VCaP (cell line): ENCODE data around the gene KCP.

Source experiments
- H3K27ac ChIP-seq: fragments of 450-650 bp; 2 replicates; pipeline ENCODE4 v1.5.1; 2017
- TF ChIP-seq, protein P1 (sequence below): fragments of 450-650 bp; conservative IDR thresholded peaks from 2 replicates; pipeline ENCODE4 v1.5.1; 2017; ENCODE audit warnings: mild to moderate bottlenecking, moderate library complexity

KCP gene

DNA sequence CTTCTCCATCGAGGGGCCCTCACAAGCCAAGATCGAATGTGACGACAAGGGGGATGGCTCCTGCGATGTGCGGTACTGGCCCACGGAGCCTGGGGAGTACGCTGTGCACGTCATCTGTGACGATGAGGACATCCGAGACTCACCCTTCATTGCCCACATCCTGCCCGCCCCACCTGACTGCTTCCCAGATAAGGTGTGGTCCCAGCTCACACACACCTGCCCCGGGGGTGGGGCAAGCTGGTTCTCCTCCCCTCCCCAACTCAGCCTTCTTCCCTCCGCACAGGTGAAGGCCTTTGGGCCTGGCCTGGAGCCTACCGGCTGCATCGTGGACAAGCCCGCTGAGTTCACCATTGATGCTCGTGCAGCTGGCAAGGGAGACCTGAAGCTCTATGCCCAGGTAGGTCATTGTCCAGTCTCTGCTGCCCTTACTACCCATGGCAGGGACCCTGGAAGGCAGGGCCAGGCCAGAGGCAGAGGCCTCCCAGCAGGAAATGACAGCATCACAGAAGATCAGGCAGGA, 69.3 kb downstream of the KCP start:
- no peak overlapping the region for H3K27ac ChIP-seq
- TF ChIP-seq, protein P1, sequence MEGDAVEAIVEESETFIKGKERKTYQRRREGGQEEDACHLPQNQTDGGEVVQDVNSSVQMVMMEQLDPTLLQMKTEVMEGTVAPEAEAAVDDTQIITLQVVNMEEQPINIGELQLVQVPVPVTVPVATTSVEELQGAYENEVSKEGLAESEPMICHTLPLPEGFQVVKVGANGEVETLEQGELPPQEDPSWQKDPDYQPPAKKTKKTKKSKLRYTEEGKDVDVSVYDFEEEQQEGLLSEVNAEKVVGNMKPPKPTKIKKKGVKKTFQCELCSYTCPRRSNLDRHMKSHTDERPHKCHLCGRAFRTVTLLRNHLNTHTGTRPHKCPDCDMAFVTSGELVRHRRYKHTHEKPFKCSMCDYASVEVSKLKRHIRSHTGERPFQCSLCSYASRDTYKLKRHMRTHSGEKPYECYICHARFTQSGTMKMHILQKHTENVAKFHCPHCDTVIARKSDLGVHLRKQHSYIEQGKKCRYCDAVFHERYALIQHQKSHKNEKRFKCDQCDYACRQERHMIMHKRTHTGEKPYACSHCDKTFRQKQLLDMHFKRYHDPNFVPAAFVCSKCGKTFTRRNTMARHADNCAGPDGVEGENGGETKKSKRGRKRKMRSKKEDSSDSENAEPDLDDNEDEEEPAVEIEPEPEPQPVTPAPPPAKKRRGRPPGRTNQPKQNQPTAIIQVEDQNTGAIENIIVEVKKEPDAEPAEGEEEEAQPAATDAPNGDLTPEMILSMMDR, result no peak

DNA sequence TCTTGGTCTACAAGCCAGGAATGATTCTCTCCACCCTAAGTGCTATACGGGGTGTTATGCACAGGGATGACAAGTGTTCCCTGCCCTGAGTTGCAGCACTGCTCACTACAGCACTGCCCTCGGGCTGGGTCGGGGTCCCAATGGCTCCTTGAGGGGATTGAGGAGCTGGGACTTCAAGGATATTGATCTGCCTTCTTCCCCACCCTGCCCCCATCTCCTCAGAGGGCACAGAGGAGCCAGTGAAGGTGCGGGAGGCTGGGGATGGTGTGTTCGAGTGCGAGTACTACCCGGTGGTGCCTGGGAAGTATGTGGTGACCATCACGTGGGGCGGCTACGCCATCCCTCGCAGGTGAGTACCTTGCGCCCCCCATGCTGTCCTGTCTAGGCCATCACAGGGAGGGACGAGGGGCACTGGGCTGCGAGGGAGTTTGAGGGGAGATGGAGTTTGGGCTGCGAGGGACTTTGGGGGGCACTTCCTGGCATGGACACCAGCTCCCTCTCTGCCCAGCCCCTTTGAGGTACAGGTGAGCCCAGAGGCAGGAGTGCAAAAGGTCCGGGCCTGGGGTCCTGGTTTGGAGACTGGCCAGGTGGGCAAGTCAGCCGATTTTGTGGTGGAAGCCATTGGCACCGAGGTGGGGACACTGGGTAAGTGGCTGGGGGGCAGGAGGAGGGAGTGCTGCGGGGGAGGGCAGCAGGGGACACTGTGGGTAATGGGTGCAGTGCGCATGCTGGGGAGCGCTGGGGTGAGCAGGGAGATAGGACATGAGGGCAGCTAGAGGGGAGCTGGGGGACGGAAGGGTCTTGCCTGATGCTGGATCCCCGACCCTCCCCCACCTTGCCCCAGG, 70.0 kb downstream of the KCP start:
- TF ChIP-seq, protein P1, result no peak
- no peak overlapping the region for H3K27ac ChIP-seq

DNA sequence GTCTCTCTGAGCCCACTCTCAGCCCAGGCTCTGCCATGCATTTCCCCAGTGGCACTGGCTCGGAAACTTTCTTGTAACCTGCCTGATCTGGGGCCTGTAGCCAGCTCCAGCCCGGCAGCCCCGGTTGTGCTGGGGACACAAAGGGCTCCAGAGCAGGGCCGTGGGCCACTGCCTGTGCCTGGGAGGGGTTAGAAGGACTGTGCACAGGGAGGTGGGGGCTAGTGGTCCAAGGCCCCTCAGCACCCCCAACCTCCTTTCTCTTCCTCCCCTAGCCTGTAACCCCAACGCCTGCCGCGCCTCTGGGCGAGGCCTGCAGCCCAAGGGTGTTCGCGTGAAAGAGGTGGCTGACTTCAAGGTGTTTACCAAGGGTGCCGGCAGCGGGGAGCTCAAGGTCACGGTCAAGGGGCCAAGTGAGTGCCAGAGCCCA, 70.7 kb downstream of the KCP start:
- H3K27ac ChIP-seq, result no peak overlapping the region
- TF ChIP-seq, protein P1, result no peak

DNA sequence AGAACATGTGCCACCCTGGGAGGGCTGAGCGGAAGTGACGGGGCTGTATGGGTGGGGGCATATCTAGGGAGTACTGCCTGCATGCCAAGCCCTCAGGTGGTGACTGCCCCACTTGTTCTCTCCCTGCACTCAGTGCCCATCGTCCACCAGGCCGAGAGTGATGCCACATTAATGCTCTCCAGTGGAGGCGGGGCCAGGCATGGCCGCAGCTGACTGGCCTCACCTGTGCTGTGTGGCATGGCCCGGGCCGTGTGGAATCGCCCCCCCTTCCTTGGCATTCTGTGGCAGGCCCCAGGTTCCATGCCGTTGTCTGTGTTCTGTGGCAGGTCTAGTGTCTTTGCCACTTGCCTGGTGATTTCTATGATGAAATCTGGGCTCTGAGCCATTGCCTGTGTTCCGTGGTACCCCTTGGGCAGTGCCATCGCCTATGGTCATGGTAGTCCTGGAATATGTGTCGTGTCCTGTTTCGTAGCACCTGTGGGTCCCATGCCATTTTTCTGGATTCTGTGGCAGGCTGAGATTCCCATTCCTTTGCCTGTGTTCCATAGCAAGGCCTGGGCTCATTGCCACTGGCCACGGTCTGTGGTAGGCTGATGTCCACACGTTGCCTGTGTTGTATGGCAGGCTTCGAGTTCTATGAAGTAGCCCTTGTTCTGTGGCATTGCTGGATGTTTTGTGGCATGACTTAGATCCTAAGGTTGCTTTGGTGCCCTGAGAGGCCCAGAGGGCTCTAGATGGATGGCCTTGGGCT, 71.4 kb downstream of the KCP start:
- TF ChIP-seq, protein P1, result no peak
- H3K27ac ChIP-seq, result no peak overlapping the region

DNA sequence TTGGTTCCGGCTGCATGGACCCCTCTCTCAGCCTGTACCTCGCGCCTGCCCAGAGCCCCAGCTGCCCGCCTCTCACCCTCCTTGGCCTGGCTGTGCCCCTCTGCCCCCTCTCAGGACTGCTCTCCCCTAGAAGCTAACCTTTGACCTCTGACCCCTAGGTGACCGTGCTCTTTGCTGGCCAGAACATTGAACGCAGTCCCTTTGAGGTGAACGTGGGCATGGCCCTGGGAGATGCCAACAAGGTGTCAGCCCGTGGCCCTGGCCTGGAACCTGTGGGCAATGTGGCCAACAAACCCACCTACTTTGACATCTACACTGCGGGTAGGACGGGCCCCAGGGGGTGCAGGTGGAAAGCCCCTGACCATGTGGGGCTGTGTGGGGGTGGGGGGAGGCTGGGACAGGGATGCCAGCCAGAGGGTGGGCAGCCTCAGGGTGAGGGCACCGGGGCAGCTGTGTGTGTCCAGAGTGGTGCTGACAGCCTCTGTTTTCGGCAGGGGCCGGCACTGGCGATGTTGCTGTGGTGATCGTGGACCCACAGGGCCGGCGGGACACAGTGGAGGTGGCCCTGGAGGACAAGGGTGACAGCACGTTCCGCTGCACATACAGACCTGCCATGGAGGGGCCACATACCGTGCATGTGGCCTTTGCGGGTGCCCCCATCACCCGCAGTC, 72.3 kb downstream of the KCP start:
- TF ChIP-seq, protein P1, result no peak
- H3K27ac ChIP-seq, result no peak overlapping the region

DNA sequence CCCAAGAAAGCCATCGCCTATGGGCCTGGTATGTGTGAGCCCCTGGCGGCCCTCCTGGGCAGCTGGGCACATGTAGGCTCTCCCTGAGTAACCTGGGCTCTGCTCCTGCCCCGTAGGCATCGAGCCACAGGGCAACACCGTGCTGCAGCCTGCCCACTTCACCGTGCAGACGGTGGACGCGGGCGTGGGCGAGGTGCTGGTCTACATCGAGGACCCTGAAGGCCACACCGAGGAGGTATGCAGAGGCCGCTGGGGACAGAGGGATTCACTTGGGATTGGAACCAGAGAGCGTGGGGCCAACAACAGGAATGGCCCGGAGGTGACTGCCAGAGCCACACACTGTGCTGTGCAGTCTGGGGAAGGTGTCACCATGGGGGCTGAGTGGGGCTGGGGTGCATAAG, 73.0 kb downstream of the KCP start:
- TF ChIP-seq, protein P1, result no peak
- H3K27ac ChIP-seq, result no peak overlapping the region

DNA sequence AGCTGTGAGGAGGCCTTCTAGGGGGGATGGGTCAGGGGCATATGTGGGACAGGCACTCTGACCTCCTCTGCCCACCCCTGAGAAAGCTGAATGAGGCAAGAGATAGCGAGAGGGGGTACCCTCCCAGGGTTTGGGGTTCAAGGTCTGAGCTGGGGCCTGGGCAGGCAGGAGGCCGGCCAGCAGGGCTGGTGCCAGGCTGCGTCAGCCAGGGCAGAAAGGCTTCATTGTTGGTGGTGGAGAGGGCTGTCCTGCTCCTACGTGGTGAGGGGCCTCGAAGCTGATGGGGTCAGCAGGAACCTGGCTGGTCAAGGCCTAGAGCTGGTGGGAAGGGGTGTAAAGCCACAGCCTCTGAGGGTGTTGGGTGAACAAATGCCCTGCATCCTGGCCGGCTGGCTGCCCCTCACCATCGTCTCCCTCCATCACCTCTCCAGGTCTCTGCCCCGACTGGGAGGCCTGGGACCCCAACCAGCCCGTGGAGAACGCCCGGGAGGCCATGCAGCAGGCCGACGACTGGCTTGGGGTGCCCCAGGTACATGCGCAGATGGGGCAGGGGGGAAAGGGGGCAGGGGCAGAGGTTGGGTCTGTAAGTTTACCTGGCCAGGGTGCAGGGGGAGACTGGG, 73.7 kb downstream of the KCP start:
- H3K27ac ChIP-seq, result no peak overlapping the region
- TF ChIP-seq, protein P1, result no peak
